HG02763 (cell line): Measurements from ENCODE around the gene LYZL4.

ENCODE experiments used
- ATAC-seq: cut with Tn5 transposase; IDR thresholded peaks from one replicate; pipeline ENCODE4 v1.9.1; 2021; ENCODE audit warnings: mild to moderate bottlenecking, moderate library complexity; ENCODE audit not compliant: unreplicated experiment

LYZL4 gene

GRCh38 chr3:42375121-42375800, 35.1 kb downstream of the LYZL4 start:
- no peak for ATAC-seq

- ATAC-seq = no peak
Observed at GRCh38 chr3:42371776-42372175, 38.6 kb downstream of the LYZL4 start.

- no peak for ATAC-seq
Observed at GRCh38 chr3:42369832-42370231, 40.6 kb downstream of the LYZL4 start.

- ATAC-seq = no peak
Observed at GRCh38 chr3:42369304-42369703, 41.1 kb downstream of the LYZL4 start.

- no peak for ATAC-seq
Observed at GRCh38 chr3:42368861-42369260, 41.5 kb downstream of the LYZL4 start.

- ATAC-seq = no peak
Observed at GRCh38 chr3:42367903-42368302, 42.5 kb downstream of the LYZL4 start.

GRCh38 chr3:42366550-42366949, 43.9 kb downstream of the LYZL4 start:
- ATAC-seq = no peak

- no peak for ATAC-seq
Observed at GRCh38 chr3:42357335-42357734, 53.1 kb downstream of the LYZL4 start.

- no peak for ATAC-seq
Observed at GRCh38 chr3:42355612-42356011, 54.8 kb downstream of the LYZL4 start.

- ATAC-seq = no peak
Observed at GRCh38 chr3:42353631-42354030, 56.8 kb downstream of the LYZL4 start.

- ATAC-seq = no peak
Observed at GRCh38 chr3:42351207-42351606, 59.2 kb downstream of the LYZL4 start.

GRCh38 chr3:42349765-42350594, 60.4 kb downstream of the LYZL4 start:
- ATAC-seq = no peak

- no peak for ATAC-seq
Observed at GRCh38 chr3:42347928-42348327, 62.5 kb downstream of the LYZL4 start.
